Measurements from ENCODE around the gene RPS27. TPM values are rescaled to one million over a fixed set of nuclear protein-coding genes. Genes with fewer than 3 reads are reported as not detected.

Gene RPS27
- total and polyA plus RNA-seq, 10 of the 15 experiments (the other 5 are each of a cell fraction or from before 2014, with no cell fraction given), result 2,708 to 14,234 (median 8,874) TPM

- TF ChIP-seq CUX1 (IDR thresholded peaks at IDR 0.05; ENCODE audit: insufficient replicate concordance, low read depth, low read length), result no peak
- no peak for TF ChIP-seq SPI1 (IDR thresholded peaks at IDR 0.05; ENCODE audit: borderline replicate concordance, insufficient read depth, low read depth, low read length)
- TF ChIP-seq ASH2L (IDR thresholded peaks at IDR 0.05; ENCODE audit: borderline replicate concordance, low read depth), result no peak
- no peak for TF ChIP-seq EED (IDR thresholded peaks at IDR 0.05; ENCODE audit: low read depth)
- 0 out of 2 replicates have a peak, but pooled peaks have one; percentile 37 for TF ChIP-seq SIN3A (IDR thresholded peaks at IDR 0.05; ENCODE audit: low read depth, low read length)
- TF ChIP-seq CTCF (IDR thresholded peaks at IDR 0.05 in 2 of 3, conservative IDR thresholded peaks at IDR 0.05 in 1 of 3; ENCODE audit: control insufficient read depth in 2 of 3, extremely low read depth in 1 of 3, insufficient read depth in 1 of 3, low read depth in 3 of 3, low read length in 3 of 3), result 0 out of 6 replicates have a peak, but pooled peaks of 1 of the 3 experiments have one; percentile 4
- TF ChIP-seq PRDM15 (CRISPR knock-in tag; IDR thresholded peaks at IDR 0.05), result peak; percentile 48; the same call in 1 of the 2 replicates
- TF ChIP-seq HDAC2 (IDR thresholded peaks at IDR 0.05), result no peak
- TF ChIP-seq HDAC6 (IDR thresholded peaks at IDR 0.05; ENCODE audit: unreplicated experiment), result no peak
- no peak for TF ChIP-seq USF2 (IDR thresholded peaks at IDR 0.05; ENCODE audit: borderline replicate concordance, low read depth, low read length)
- no peak; the same call in 1 of the 2 replicates for TF ChIP-seq TAF1 (IDR thresholded peaks at IDR 0.05; ENCODE audit: borderline replicate concordance, low read depth, low read length)
These were observed 32.2 kb upstream of the RPS27 start, which contains the start of gene CRTC2 (continued) for GRCh38 chr1:153958111-153958960.
